Fibroblast of lung (primary cell): Measurements from ENCODE around the gene RPL23. TPM values are rescaled to one million over a fixed set of nuclear protein-coding genes. Genes with fewer than 3 reads are reported as not detected.

Experiments used
- DNase-seq, 2 donors: peaks; one replicate each; pipeline versions ENCODE4 v3.0.0 to v3.0.0-alpha.2; 2010; ENCODE audit warnings: low read depth in 2 of 2
- H2AFZ ChIP-seq: 2 replicates; pipeline ENCODE4 v1.5.1; 2012; ENCODE audit warnings: low read length, control low read depth, inconsistent platforms
- H3K27ac ChIP-seq: 2 replicates; pipeline ENCODE4 v1.5.1; 2011; ENCODE audit warnings: low read length, control low read depth; ENCODE audit not compliant: insufficient read depth
- H3K27me3 ChIP-seq: 2 replicates; pipeline ENCODE4 v1.5.1; 2011; ENCODE audit warnings: mild to moderate bottlenecking, low read length; ENCODE audit not compliant: control insufficient read depth, insufficient read depth
- H3K36me3 ChIP-seq: 2 replicates; pipeline ENCODE4 v1.5.1; 2011; ENCODE audit warnings: low read length; ENCODE audit not compliant: control insufficient read depth, insufficient read depth
- H3K4me1 ChIP-seq: 2 replicates; pipeline ENCODE4 v1.5.1; 2011; ENCODE audit warnings: low read length; ENCODE audit not compliant: control insufficient read depth, insufficient read depth; ENCODE audit errors: extremely low read depth
- H3K4me2 ChIP-seq: 2 replicates; pipeline ENCODE4 v1.5.1; 2011; ENCODE audit warnings: low read length, control low read depth; ENCODE audit not compliant: insufficient read depth; ENCODE audit errors: extremely low read depth
- H3K4me3 ChIP-seq, 4 experiments: fragments of 200-600 bp in 1 of 4; sonication (generic) in 1 of 4; replicated peaks in 1 of 4; 2 replicates each; pipeline ENCODE4 v1.5.1; 2011 to 2016; ENCODE audit warnings: low read length in 4 of 4, low read depth in 3 of 4, mild to moderate bottlenecking in 3 of 4, control low read depth in 2 of 4, inconsistent platforms in 1 of 4, mixed read lengths in 1 of 4; ENCODE audit not compliant: insufficient read depth in 1 of 4; ENCODE audit errors: control extremely low read depth in 1 of 4
- H3K79me2 ChIP-seq: 2 replicates; pipeline ENCODE4 v1.5.1; 2012; ENCODE audit warnings: mild to moderate bottlenecking, low read length, inconsistent platforms; ENCODE audit not compliant: control insufficient read depth, insufficient read depth
- H3K9ac ChIP-seq: 2 replicates; pipeline ENCODE4 v1.5.1; 2011; ENCODE audit warnings: mild to moderate bottlenecking, low read length, control low read depth; ENCODE audit not compliant: insufficient read depth
- H3K9me3 ChIP-seq: 2 replicates; pipeline ENCODE4 v1.5.1; 2012; ENCODE audit warnings: low read depth, low read length; ENCODE audit not compliant: control insufficient read depth, insufficient read depth
- H4K20me1 ChIP-seq: 2 replicates; pipeline ENCODE4 v1.5.1; 2011; ENCODE audit warnings: low read length; ENCODE audit not compliant: control insufficient read depth, insufficient read depth; ENCODE audit errors: extremely low read depth
- EZH2 ChIP-seq: IDR thresholded peaks from 2 replicates; pipeline ENCODE4 v1.5.1; 2012; ENCODE audit warnings: low read length, control low read depth, mild to moderate bottlenecking; ENCODE audit errors: missing control alignments
- polyA plus RNA-seq, 2 donors: library from polyadenylated mRNA; depleted of rRNA in 1 of 2; stranded (reverse) in 1 of 2; unstranded in 1 of 2; fragments of >200 nt; gene quantifications; 2 replicates each; pipeline ENCODE4 v1.2.1, GENCODE V29; 2011 to 2012; ENCODE audit warnings: missing spikeins in 1 of 2
- total RNA-seq: library from RNA; depleted of rRNA; stranded (reverse); fragments of >200 nt; gene quantifications from 2 replicates; pipeline ENCODE4 v1.2.1, GENCODE V29; 2014
- TF ChIP-seq, protein P1 (sequence below), 2 donors: IDR thresholded peaks in 1 of 2; conservative IDR thresholded peaks in 1 of 2; 1 replicate in 1 of 2; 2 replicates in 1 of 2; pipeline ENCODE4 v1.5.1; 2011 to 2012; ENCODE audit warnings: low read length in 2 of 2, control low read depth in 1 of 2, inconsistent platforms in 1 of 2, low read depth in 1 of 2, mild to moderate bottlenecking in 1 of 2

Gene RPL23
- total and polyA plus RNA-seq, 2 donors (not counting 1 experiment from before 2014, with no cell fraction given), result 1,552 to 2,693 TPM

DNA sequence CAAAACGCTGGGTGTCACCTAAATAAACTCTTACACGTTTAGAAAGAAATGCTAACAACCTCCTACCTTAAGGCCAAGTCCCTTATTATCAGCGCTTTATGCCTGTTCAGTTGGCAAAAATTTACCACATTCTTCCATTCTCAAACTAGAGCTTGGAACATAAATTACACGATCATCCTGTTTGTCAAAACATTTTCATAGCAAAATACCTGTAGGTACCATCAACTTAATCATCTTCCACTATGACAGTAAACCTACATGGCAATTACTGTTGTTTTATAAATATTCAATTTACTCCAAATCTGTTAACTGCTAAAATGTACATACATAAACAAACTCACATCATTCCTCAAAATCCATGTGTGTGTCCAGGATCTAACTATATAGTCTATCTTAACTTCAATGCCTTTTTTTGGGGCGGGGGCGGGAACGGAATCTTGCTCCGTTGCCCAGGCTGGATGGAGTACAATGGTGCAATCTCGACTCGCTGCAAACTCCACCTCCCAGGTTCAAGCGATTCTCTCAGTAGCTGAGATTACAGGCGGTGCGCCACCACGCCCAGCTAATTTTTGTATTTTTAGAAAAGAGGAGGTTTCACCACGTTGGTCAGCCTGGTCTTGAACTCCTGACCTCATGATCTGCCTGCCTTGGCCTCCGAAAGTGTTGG, 4.4 kb downstream of the RPL23 start:
- Histone ChIP-seq H3K4me2 (no peak overlapping the region), H3K4me3 (no peak overlapping the region), H3K79me2 (peaks cover 39% of the 10 kb centered on the region), H3K4me1 (no peaks in the 10 kb centered on the region), H3K9ac (no peak overlapping the region), H3K27me3 (no peaks in the 10 kb centered on the region), H3K36me3 (peaks cover 21% of the 10 kb centered on the region), H4K20me1 (peaks cover 6% of the 10 kb centered on the region), H2AFZ (no peak overlapping the region), H3K9me3 (no peaks in the 10 kb centered on the region), H3K27ac (no peak overlapping the region)
- no peak for TF ChIP-seq EZH2
- DNase-seq, result no peak

DNA sequence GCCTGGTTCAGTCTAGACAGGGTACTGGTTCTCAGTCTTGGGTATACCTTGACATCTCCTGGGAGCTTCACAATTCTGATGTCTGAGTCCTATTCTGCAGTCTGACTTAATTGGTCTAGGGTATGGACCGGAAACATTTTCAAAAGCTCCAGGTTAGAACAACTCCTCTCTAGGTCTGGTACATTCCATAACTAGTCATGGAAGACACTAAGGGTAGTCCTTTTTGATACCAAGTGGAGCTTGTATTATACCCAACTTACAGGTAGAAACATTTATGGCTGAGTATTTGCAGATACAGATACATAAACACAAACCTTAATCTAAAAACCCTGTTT, 5.0 kb downstream of the RPL23 start:
- Histone ChIP-seq H2AFZ (no peak overlapping the region), H3K27ac (no peak overlapping the region), H3K36me3 (peaks cover 21% of the 10 kb centered on the region), H3K4me3 (no peak overlapping the region), H3K9me3 (no peaks in the 10 kb centered on the region), H3K4me1 (no peaks in the 10 kb centered on the region), H3K79me2 (peaks cover 39% of the 10 kb centered on the region), H3K9ac (no peak overlapping the region), H3K4me2 (no peak overlapping the region), H4K20me1 (peaks cover 6% of the 10 kb centered on the region), H3K27me3 (no peaks in the 10 kb centered on the region)
- DNase-seq, result no peak
- TF ChIP-seq, protein P1, sequence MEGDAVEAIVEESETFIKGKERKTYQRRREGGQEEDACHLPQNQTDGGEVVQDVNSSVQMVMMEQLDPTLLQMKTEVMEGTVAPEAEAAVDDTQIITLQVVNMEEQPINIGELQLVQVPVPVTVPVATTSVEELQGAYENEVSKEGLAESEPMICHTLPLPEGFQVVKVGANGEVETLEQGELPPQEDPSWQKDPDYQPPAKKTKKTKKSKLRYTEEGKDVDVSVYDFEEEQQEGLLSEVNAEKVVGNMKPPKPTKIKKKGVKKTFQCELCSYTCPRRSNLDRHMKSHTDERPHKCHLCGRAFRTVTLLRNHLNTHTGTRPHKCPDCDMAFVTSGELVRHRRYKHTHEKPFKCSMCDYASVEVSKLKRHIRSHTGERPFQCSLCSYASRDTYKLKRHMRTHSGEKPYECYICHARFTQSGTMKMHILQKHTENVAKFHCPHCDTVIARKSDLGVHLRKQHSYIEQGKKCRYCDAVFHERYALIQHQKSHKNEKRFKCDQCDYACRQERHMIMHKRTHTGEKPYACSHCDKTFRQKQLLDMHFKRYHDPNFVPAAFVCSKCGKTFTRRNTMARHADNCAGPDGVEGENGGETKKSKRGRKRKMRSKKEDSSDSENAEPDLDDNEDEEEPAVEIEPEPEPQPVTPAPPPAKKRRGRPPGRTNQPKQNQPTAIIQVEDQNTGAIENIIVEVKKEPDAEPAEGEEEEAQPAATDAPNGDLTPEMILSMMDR (conservative IDR thresholded peaks at IDR 0.05 in 1 of 2, IDR thresholded peaks at IDR 0.05 in 1 of 2; ENCODE audit: low read depth in 1 of 2, low read length in 2 of 2), result no peak
- TF ChIP-seq EZH2, result no peak

DNA sequence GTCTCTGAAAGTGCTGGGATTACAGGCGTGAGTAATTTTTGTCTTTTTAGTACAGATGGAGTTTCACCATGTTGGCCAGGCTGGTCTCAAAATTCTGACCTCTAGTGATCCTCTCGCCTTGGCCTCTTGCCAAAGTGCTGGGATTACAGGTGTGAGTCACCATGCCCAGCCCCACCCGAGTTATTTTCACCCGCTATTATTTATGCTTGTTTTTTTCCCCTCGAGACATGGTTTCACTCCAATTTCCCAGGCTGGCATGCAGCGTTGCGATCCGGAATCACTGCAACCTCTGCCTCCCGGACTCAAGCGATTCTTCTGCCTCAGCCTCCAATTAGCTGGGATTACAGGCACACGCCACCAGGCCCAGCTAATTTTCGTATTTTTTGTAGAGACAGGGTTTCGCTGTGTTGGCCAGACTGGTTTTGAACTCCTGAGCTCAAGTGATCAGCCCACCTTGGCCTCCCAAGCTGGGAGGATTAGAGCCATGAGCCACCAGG, 9.2 kb downstream of the RPL23 start:
- Histone ChIP-seq H3K4me3 (no peak overlapping the region), H3K27ac (no peak overlapping the region), H3K4me1 (no peaks in the 10 kb centered on the region), H3K79me2 (peaks cover 2% of the 10 kb centered on the region), H3K36me3 (peaks cover 4% of the 10 kb centered on the region), H4K20me1 (no peaks in the 10 kb centered on the region), H3K9me3 (no peaks in the 10 kb centered on the region), H3K27me3 (no peaks in the 10 kb centered on the region), H3K9ac (no peak overlapping the region), H2AFZ (no peak overlapping the region), H3K4me2 (no peak overlapping the region)
- DNase-seq, result peak in 1 of 2 donors; percentile 9
- TF ChIP-seq, protein P1 (conservative IDR thresholded peaks at IDR 0.05 in 1 of 2, IDR thresholded peaks at IDR 0.05 in 1 of 2; ENCODE audit: low read depth in 1 of 2, low read length in 2 of 2), result no peak
- TF ChIP-seq EZH2, result no peak
